ENCODE results near the gene SMIM28.

The SMIM28 gene

GRCh38 chr6:138428944-138429598 lies 51.4 kb downstream of the SMIM28 start:
- no peak for DNase-seq (ENCODE audit: low read depth in 1 of 2, low spot score in 1 of 2)

- no peak for DNase-seq (ENCODE audit: low read depth in 1 of 2, low spot score in 1 of 2)
These were observed 52.1 kb downstream of the SMIM28 start for GRCh38 chr6:138429761-138430160.

- DNase-seq (ENCODE audit: low read depth in 1 of 2, low spot score in 1 of 2), result no peak
These were observed 52.8 kb downstream of the SMIM28 start for GRCh38 chr6:138430361-138431145.

DNA sequence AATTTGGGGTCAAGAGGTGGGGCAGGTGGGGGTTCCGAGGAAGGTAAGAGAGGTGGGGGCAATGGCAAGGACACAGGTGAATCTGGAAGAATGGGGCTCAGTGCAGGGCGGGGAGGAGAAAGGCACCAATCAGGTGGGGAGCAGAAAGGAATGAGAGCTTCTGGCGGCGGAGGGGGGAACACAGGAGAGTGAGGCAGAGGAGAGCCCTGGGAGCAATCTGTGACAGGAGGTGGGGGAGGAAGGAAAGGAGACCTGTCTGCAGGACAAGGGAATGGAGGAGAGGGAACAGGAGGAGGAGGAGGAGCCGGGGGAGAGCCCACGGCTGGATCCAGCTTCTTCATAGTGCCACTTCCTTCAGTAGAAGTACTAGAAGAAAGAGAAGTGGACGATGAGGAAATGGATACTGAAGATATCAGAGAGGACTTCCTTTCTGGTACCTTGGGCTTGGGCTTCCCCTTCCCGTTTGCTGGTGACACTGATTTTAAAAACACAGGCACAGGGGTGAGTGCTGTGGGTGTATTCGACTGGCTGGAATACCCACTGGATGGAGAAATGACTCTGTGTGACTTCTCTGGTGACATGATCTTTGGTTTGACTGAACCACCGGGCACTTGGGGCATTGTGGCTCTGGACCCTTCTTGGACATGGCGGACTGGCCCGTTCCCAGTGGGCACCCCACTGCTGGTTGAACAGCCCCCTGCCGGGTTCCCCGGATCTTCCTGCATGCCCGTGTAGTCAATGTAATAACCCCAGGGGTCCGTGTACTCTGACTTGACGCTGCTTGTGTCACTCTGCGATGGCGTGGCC lies 53.8 kb downstream of the SMIM28 start:
- no peak for DNase-seq (ENCODE audit: low read depth in 1 of 2, low spot score in 1 of 2)

DNA sequence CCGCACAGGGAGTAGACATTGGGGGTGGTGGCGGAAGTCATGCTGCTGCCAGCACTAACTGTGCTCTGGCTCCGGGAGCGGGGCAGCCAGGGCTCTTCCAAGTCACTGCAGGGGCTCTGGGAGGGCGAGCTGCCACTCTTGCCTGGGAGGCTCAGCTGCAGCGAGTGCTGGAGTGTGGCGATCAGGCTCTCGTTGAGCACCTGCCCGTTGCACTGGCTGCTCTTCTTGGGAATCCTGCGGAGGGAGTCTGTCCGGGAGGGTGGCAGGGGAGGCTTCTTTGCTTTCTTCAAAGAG lies 54.3 kb downstream of the SMIM28 start:
- no peak for DNase-seq (ENCODE audit: low read depth in 1 of 2, low spot score in 1 of 2)
